Neutrophil (primary cell): ENCODE results near the gene PLPPR1.

Source experiments
- H3K27ac ChIP-seq: fragments of 200-600 bp; sonication (generic); 2 replicates; pipeline ENCODE4 v1.5.1; 2016; ENCODE audit warnings: mild to moderate bottlenecking, moderate library complexity
- H3K27me3 ChIP-seq: fragments of 200-600 bp; sonication (generic); 2 replicates; pipeline ENCODE4 v1.6.0; 2016; ENCODE audit warnings: mild to moderate bottlenecking
- H3K36me3 ChIP-seq: fragments of 200-600 bp; sonication (generic); 2 replicates; pipeline ENCODE4 v1.5.1; 2017
- H3K4me1 ChIP-seq, 2 experiments: fragments of 200-600 bp in 1 of 2; sonication (generic) in 1 of 2; 1 replicate in 1 of 2; 2 replicates in 1 of 2; pipeline versions ENCODE4 v1.5.1 to v1.6.1; 2013 to 2016; ENCODE audit warnings: low read depth in 1 of 2, low read length in 1 of 2, mild to moderate bottlenecking in 1 of 2, moderate library complexity in 1 of 2; ENCODE audit not compliant: control insufficient read depth in 1 of 2, insufficient read depth in 1 of 2
- H3K4me3 ChIP-seq, 2 experiments: fragments of 200-600 bp in 1 of 2; sonication (generic) in 1 of 2; 1 replicate in 1 of 2; 2 replicates in 1 of 2; pipeline ENCODE4 v1.5.1; 2013 to 2016; ENCODE audit warnings: low read depth in 1 of 2, low read length in 1 of 2, mild to moderate bottlenecking in 1 of 2, moderate library complexity in 1 of 2
- H3K9me3 ChIP-seq: fragments of 200-600 bp; sonication (generic); 2 replicates; pipeline ENCODE4 v1.5.1; 2016
- TF ChIP-seq, protein P1 (sequence below): fragments of 200-600 bp; sonication (generic); IDR thresholded peaks from 2 replicates; pipeline ENCODE4 v1.5.1; 2016; ENCODE audit warnings: antibody characterized with exemption

Gene PLPPR1

DNA sequence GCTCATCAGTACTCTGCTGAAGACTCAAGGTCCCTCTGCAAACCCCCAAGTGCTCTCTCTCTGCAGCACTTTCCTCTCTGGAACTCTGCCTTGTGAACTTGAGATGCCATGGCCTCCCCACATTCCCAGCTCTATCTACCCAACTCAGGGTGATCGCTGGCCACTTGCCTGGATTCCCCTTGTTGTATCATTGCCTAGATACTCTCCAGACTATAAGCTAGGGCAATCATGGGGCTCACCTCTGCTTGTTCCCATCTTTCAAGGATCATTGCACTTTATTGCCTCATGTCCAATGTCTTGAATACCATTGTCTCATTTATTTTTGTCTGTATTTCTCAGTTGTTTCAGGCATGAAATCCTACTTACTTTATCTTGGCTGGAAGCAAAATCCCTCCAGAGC, 144.1 kb downstream of the PLPPR1 start:
- TF ChIP-seq, protein P1, sequence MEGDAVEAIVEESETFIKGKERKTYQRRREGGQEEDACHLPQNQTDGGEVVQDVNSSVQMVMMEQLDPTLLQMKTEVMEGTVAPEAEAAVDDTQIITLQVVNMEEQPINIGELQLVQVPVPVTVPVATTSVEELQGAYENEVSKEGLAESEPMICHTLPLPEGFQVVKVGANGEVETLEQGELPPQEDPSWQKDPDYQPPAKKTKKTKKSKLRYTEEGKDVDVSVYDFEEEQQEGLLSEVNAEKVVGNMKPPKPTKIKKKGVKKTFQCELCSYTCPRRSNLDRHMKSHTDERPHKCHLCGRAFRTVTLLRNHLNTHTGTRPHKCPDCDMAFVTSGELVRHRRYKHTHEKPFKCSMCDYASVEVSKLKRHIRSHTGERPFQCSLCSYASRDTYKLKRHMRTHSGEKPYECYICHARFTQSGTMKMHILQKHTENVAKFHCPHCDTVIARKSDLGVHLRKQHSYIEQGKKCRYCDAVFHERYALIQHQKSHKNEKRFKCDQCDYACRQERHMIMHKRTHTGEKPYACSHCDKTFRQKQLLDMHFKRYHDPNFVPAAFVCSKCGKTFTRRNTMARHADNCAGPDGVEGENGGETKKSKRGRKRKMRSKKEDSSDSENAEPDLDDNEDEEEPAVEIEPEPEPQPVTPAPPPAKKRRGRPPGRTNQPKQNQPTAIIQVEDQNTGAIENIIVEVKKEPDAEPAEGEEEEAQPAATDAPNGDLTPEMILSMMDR: no peak
- H3K36me3 ChIP-seq: no peaks in the 10 kb centered on the region
- no peak overlapping the region for H3K4me3 ChIP-seq
- no peaks in the 10 kb centered on the region for H3K4me1 ChIP-seq
- H3K27ac ChIP-seq: no peak overlapping the region
- no peaks in the 10 kb centered on the region for H3K27me3 ChIP-seq
- no peaks in the 10 kb centered on the region for H3K9me3 ChIP-seq

DNA sequence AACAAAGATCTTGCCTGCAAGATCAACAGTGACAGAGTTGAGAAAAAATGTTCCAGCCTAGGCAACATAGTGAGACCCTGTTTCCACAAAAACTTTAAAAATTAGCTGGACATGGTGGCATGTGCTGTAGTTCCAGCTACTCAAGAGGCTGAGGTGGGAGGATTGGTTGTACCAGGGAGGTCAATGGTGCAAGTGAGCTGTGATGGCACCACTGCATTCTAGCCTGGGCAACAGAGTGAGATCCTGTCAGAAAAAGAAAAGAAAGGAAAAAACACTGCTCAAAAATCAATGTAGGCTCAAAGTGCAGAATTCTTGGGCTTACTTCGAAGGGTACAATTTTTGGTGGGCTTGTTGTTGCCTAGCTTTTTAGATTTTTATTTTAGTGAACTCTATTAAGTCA, 145.4 kb downstream of the PLPPR1 start:
- Histone ChIP-seq H3K4me3 (no peak overlapping the region), H3K27ac (no peak overlapping the region), H3K27me3 (no peaks in the 10 kb centered on the region), H3K36me3 (no peaks in the 10 kb centered on the region), H3K9me3 (no peaks in the 10 kb centered on the region), H3K4me1 (no peaks in the 10 kb centered on the region)
- TF ChIP-seq, protein P1: no peak

DNA sequence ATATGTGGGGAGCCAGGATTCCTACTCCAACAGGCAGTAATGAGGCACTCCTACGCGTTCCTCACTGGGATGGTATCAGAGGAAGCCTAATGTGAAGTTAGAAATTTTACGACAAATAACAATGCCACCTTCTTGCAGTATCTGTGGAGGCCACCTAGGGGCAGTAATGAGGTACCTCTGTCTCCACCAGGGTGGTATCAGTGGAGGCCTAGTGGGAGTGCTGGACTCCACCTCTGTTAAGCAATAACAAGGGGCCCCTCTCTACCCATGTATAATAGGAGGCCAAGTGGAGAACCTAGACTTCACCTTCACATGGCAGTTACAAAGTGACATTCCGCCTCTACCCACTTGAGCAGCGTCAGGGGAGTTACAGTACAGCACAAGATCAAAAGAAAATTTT, 147.9 kb downstream of the PLPPR1 start:
- H3K27ac ChIP-seq: no peak overlapping the region
- H3K27me3 ChIP-seq: no peaks in the 10 kb centered on the region
- TF ChIP-seq, protein P1: no peak
- no peaks in the 10 kb centered on the region for H3K4me1 ChIP-seq
- H3K9me3 ChIP-seq: no peaks in the 10 kb centered on the region
- no peak overlapping the region for H3K4me3 ChIP-seq
- no peaks in the 10 kb centered on the region for H3K36me3 ChIP-seq

DNA sequence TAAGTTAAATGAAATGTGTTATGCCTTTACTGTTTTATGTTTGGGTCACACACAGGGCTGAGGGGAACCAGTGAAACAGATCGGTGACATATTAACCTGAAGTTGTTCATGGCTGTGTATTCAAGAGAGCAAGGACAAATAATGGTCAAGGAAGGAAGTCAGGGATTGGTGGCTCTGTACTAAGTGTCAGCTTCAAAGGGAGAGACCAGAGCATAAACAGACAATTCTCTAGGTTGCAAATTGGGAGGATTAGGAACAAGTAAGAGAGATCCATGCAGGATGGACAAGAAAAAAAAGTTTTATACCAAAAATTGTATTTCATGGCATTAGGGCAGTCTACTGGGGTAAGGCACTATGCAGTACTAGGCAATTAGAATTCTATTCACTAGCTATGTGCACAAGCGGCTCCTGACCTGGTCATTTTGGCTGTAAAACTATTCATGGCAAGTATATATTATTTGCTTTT, 156.3 kb downstream of the PLPPR1 start:
- TF ChIP-seq, protein P1: no peak
- no peak overlapping the region for H3K27ac ChIP-seq
- H3K36me3 ChIP-seq: no peaks in the 10 kb centered on the region
- no peaks in the 10 kb centered on the region for H3K4me1 ChIP-seq
- H3K27me3 ChIP-seq: no peaks in the 10 kb centered on the region
- H3K9me3 ChIP-seq: no peaks in the 10 kb centered on the region
- no peak overlapping the region for H3K4me3 ChIP-seq

DNA sequence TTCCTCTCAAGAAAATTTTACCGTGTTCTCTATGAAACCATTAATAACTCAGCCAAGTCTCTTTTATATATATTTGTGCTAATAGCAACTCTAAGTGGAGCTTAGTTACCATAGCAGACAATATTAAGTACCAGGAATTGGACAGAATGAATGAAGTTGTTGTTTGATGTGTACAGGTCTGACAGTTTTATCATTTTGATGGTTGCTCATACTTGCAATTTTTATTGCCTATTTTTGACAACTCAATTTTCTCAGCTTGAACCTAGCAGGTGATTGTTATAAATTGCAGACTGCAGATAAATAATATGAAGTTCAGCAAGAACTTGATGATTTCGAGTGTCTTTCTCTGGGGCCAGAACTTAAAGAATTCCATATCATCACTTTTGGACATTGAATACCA, 163.2 kb downstream of the PLPPR1 start:
- no peaks in the 10 kb centered on the region for H3K27me3 ChIP-seq
- H3K4me1 ChIP-seq: no peaks in the 10 kb centered on the region
- no peaks in the 10 kb centered on the region for H3K9me3 ChIP-seq
- no peaks in the 10 kb centered on the region for H3K36me3 ChIP-seq
- H3K27ac ChIP-seq: no peak overlapping the region
- TF ChIP-seq, protein P1: no peak
- no peak overlapping the region for H3K4me3 ChIP-seq

DNA sequence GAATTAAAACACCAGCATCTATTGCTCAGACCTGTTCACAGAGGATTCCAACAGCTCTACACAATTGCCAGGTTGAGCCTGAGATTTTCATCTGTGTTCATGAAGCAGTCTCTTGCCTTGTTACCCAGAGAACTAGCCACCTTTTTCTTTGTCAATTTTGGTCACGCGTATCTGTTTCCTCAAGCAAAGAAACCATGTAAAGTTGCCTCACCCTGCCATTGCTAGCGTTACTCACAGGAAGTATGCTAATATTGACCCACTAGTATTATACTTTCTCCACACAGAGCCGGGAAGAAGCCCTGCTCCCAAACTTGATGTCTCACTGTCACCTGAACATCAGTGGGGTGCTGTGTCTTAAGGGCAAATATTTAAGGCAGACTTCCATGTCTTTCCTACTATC, 168.5 kb downstream of the PLPPR1 start:
- Histone ChIP-seq H3K4me1 (no peaks in the 10 kb centered on the region), H3K9me3 (no peaks in the 10 kb centered on the region), H3K27ac (no peak overlapping the region), H3K36me3 (no peaks in the 10 kb centered on the region), H3K27me3 (no peaks in the 10 kb centered on the region), H3K4me3 (no peak overlapping the region)
- TF ChIP-seq, protein P1: no peak
